ENCODE data around the gene XCR1.

- TF ChIP-seq CTCF (IDR thresholded peaks at IDR 0.05; ENCODE audit: extremely low read depth in 1 of 2, insufficient read depth in 1 of 2, low read depth in 1 of 2, low read length in 2 of 2): no peak
- TF ChIP-seq EZH2 (IDR thresholded peaks at IDR 0.05; ENCODE audit: borderline replicate concordance, low read depth, low read length, severe bottlenecking): no peak
- no peak for TF ChIP-seq POLR2A (IDR thresholded peaks at IDR 0.05; ENCODE audit: low read depth, low read length)
- TF ChIP-seq POLR2AphosphoS5 (IDR thresholded peaks at IDR 0.05; ENCODE audit: insufficient read depth, low read depth, low read length): no peak
These were observed 33.9 kb upstream of the XCR1 start for GRCh38 chr3:46061108-46061720.
